WTC11 (cell line): ENCODE results near the gene EEF1E1.

Experiments
- AR ChIP-seq: fragments of 250-450 bp; sonication (Bioruptor Pico); IDR thresholded peaks from 2 replicates; pipeline ENCODE4 v1.9.0; 2021; ENCODE audit warnings: mild to moderate bottlenecking
- ATF1 ChIP-seq: sonication (generic); formaldehyde crosslinking; IDR thresholded peaks from 2 replicates; pipeline ENCODE4 v1.8.1; 2023; ENCODE audit warnings: mild to moderate bottlenecking, moderate library complexity, missing genetic modification reagents
- CREM ChIP-seq: sonication (generic); formaldehyde crosslinking; IDR thresholded peaks from 2 replicates; pipeline ENCODE4 v1.8.1; 2022; ENCODE audit warnings: mild to moderate bottlenecking, missing genetic modification reagents, moderate library complexity
- CTCF ChIP-seq: fragments of 200-600 bp; IDR thresholded peaks from 2 replicates; pipeline ENCODE4 v1.8.0; 2022; ENCODE audit warnings: antibody characterized with exemption
- E2F4 ChIP-seq: sonication (generic); formaldehyde crosslinking; IDR thresholded peaks from 2 replicates; pipeline ENCODE4 v1.8.1; 2022; ENCODE audit warnings: low read depth, mild to moderate bottlenecking, moderate library complexity, missing genetic modification reagents, borderline replicate concordance
- EMX1 ChIP-seq: fragments of 250-450 bp; sonication (Bioruptor Pico); IDR thresholded peaks from 2 replicates; pipeline ENCODE4 v1.8.0; 2021; ENCODE audit warnings: mild to moderate bottlenecking
- GABPB1 ChIP-seq: sonication (generic); formaldehyde crosslinking; IDR thresholded peaks from 2 replicates; pipeline ENCODE4 v1.8.1; 2023; ENCODE audit warnings: mild to moderate bottlenecking, missing genetic modification reagents
- RORB ChIP-seq: fragments of 250-450 bp; sonication (Bioruptor Pico); IDR thresholded peaks from 2 replicates; pipeline ENCODE4 v1.9.0; 2021; ENCODE audit warnings: mild to moderate bottlenecking
- SMAD3 ChIP-seq: sonication (generic); formaldehyde crosslinking; IDR thresholded peaks from 2 replicates; pipeline ENCODE4 v1.8.0; 2022; ENCODE audit warnings: missing genetic modification reagents, mild to moderate bottlenecking, borderline replicate concordance
- TEAD4 ChIP-seq: sonication (generic); formaldehyde crosslinking; IDR thresholded peaks from 2 replicates; pipeline ENCODE4 v1.8.0; 2022; ENCODE audit warnings: mild to moderate bottlenecking, missing genetic modification reagents
- USF1 ChIP-seq: sonication (generic); formaldehyde crosslinking; IDR thresholded peaks from 2 replicates; pipeline ENCODE4 v1.8.0; 2022; ENCODE audit warnings: mild to moderate bottlenecking, missing genetic modification reagents
- ZNF121 ChIP-seq: sonication (generic); formaldehyde crosslinking; IDR thresholded peaks from 2 replicates; pipeline ENCODE4 v1.8.0; 2023; ENCODE audit warnings: missing genetic modification reagents
- ZNF232 ChIP-seq: sonication (generic); formaldehyde crosslinking; IDR thresholded peaks from 2 replicates; pipeline ENCODE4 v1.8.0; 2022; ENCODE audit warnings: mild to moderate bottlenecking, missing genetic modification reagents
- ZNF416 ChIP-seq: fragments of 250-450 bp; sonication (Bioruptor Pico); IDR thresholded peaks from 2 replicates; pipeline ENCODE4 v1.9.0; 2021; ENCODE audit warnings: mild to moderate bottlenecking, inconsistent platforms

- TF ChIP-seq ATF1 (no peak), ZNF121 (CRISPR knock-in tag) (no peak), CTCF (no peak), ZNF416 (CRISPR knock-in tag) (no peak), EMX1 (no peak), CREM (no peak), GABPB1 (CRISPR knock-in tag) (no peak), E2F4 (CRISPR knock-in tag) (no peak), TEAD4 (no peak), RORB (CRISPR knock-in tag) (no peak), AR (CRISPR knock-in tag) (no peak), ZNF232 (CRISPR knock-in tag) (no peak), USF1 (no peak), SMAD3 (CRISPR knock-in tag) (no peak)
Observed at GRCh38 chr6:8066108-8066507, 36.2 kb downstream of the EEF1E1 start.
